Measurements from ENCODE around the gene BMAL2. TPM values are rescaled to one million over a fixed set of nuclear protein-coding genes. Genes with fewer than 3 reads are reported as not detected.

BMAL2 gene
- 1 to 10 TPM; 7.5 to 9.7 TPM for total RNA-seq

- ChIA-PET POLR2A (interaction anchor here (0.6 to 1.6 kb wide), 5 partner anchors 9 to 374 kb away, joined by 3 to 6 read pairs (median 4); no protein-coding TSS in a partner anchor), CTCF (interaction anchor here (1.0 to 1.9 kb wide), 5 partner anchors 16 to 372 kb away, joined by 3 to 7 read pairs (median 5); no protein-coding TSS in a partner anchor)
- peaks cover 36% of the 10 kb centered on the region for H3K4me1 Mint-ChIP-seq (ENCODE audit: low read depth)
- H3K36me3 Mint-ChIP-seq (ENCODE audit: low read depth), result peaks cover 4% of the 10 kb centered on the region
- DNase-seq (peak; percentile 56), ATAC-seq (peak; percentile 52)
- H3K27me3 Mint-ChIP-seq, result peaks cover 37% of the 10 kb centered on the region
- peak within 1 kb of the TSS; percentile 84 for H3K27ac Mint-ChIP-seq
- intact Hi-C loops (cut with micrococcal nuclease), result loop anchor here (5.0 kb wide), 1 partner anchor 309 kb away; no protein-coding TSS in a partner anchor
- no peak for TF ChIP-seq CTCF (IDR thresholded peaks at IDR 0.05)
- H3K4me3 Mint-ChIP-seq, result peak within 1 kb of the TSS; percentile 91
- no peaks in the 10 kb centered on the region for H3K9me3 Mint-ChIP-seq
Observed at GRCh38 chr12:27332714-27333402, at the start of gene BMAL2. Gene BMAL2 (plus strand): TSS chr12:27332836. CDS start chr12:27333073, 237 bp downstream.

GRCh38 chr12:27284021-27284420 lies 48.6 kb upstream of the BMAL2 start:
- Mint-ChIP-seq H3K27ac (no peak overlapping the region), H3K4me3 (no peak overlapping the region), H3K27me3 (no peaks in the 10 kb centered on the region), H3K9me3 (no peaks in the 10 kb centered on the region), H3K36me3 (ENCODE audit: low read depth) (no peaks in the 10 kb centered on the region), H3K4me1 (ENCODE audit: low read depth) (peaks cover 12% of the 10 kb centered on the region)
- intact Hi-C loops (cut with micrococcal nuclease), result no loop called here
- CTCF ChIA-PET, result interaction anchor here (0.7 to 2.2 kb wide), 3 partner anchors 12 to 54 kb away, joined by 3 to 8 read pairs (median 7); no protein-coding TSS in a partner anchor
- POLR2A ChIA-PET, result interaction anchor here (1.3 kb wide), 1 partner anchor 39 kb away, joined by 3 read pairs; no protein-coding TSS in a partner anchor
- ATAC-seq (no peak), DNase-seq (no peak)
- TF ChIP-seq CTCF (IDR thresholded peaks at IDR 0.05), result no peak

- DNase-seq (no peak), ATAC-seq (no peak)
- Mint-ChIP-seq H3K27ac (no peak overlapping the region), H3K27me3 (no peaks in the 10 kb centered on the region), H3K36me3 (ENCODE audit: low read depth) (no peaks in the 10 kb centered on the region), H3K9me3 (no peaks in the 10 kb centered on the region), H3K4me3 (no peak overlapping the region), H3K4me1 (ENCODE audit: low read depth) (peaks cover 8% of the 10 kb centered on the region)
- intact Hi-C loops (cut with micrococcal nuclease), result no loop called here
- no peak for TF ChIP-seq CTCF (IDR thresholded peaks at IDR 0.05)
- POLR2A ChIA-PET, result interaction anchor here (1.3 kb wide), 1 partner anchor 40 kb away, joined by 3 read pairs; no protein-coding TSS in a partner anchor
- CTCF ChIA-PET, result interaction anchor here (1.2 to 2.2 kb wide), 4 partner anchors 13 to 400 kb away, joined by 3 to 8 read pairs (median 6); no protein-coding TSS in a partner anchor
Observed at GRCh38 chr12:27284751-27285150, 47.9 kb upstream of the BMAL2 start.

- CTCF ChIA-PET, result interaction anchor here (1.1 to 2.2 kb wide), 5 partner anchors 9 to 400 kb away, joined by 3 to 8 read pairs (median 4); no protein-coding TSS in a partner anchor
- Mint-ChIP-seq H3K4me3 (no peak overlapping the region), H3K9me3 (no peaks in the 10 kb centered on the region), H3K27ac (no peak overlapping the region), H3K4me1 (ENCODE audit: low read depth) (peaks cover 6% of the 10 kb centered on the region), H3K36me3 (ENCODE audit: low read depth) (peaks cover under 1% of the 10 kb centered on the region), H3K27me3 (no peaks in the 10 kb centered on the region)
- POLR2A ChIA-PET, result no interaction called here
- no peak for TF ChIP-seq CTCF (IDR thresholded peaks at IDR 0.05)
- no peak for ATAC-seq
- DNase-seq, result no peak
- intact Hi-C loops (cut with micrococcal nuclease), result no loop called here
Observed at GRCh38 chr12:27285403-27285802, 47.2 kb upstream of the BMAL2 start.

- no peak overlapping the region for H3K27ac Mint-ChIP-seq
- no peaks in the 10 kb centered on the region for H3K9me3 Mint-ChIP-seq
- peaks cover 6% of the 10 kb centered on the region for H3K4me1 Mint-ChIP-seq (ENCODE audit: low read depth)
- ATAC-seq, result no peak
- ChIA-PET POLR2A (interaction anchor here (0.9 to 1.3 kb wide), 2 partner anchors 45 to 135 kb away, joined by 3 to 4 read pairs; partner anchors contain the start of gene STK38L), CTCF (interaction anchor here (1.1 to 1.3 kb wide), 2 partner anchors 17 to 405 kb away, joined by 3 read pairs; no protein-coding TSS in a partner anchor)
- no peak for TF ChIP-seq CTCF (IDR thresholded peaks at IDR 0.05)
- no peaks in the 10 kb centered on the region for H3K27me3 Mint-ChIP-seq
- no peak for DNase-seq
- peaks cover 1% of the 10 kb centered on the region for H3K36me3 Mint-ChIP-seq (ENCODE audit: low read depth)
- intact Hi-C loops (cut with micrococcal nuclease), result no loop called here
- H3K4me3 Mint-ChIP-seq, result no peak overlapping the region
Observed at GRCh38 chr12:27289414-27289813, 43.2 kb upstream of the BMAL2 start.
